ENCODE results near the gene MYL5.
"Not testable (repeated sequence)": the region's sequence is repeated elsewhere in the genome, so short reads cannot be mapped to it uniquely, and the experiment has no call there.

MYL5 gene

DNA sequence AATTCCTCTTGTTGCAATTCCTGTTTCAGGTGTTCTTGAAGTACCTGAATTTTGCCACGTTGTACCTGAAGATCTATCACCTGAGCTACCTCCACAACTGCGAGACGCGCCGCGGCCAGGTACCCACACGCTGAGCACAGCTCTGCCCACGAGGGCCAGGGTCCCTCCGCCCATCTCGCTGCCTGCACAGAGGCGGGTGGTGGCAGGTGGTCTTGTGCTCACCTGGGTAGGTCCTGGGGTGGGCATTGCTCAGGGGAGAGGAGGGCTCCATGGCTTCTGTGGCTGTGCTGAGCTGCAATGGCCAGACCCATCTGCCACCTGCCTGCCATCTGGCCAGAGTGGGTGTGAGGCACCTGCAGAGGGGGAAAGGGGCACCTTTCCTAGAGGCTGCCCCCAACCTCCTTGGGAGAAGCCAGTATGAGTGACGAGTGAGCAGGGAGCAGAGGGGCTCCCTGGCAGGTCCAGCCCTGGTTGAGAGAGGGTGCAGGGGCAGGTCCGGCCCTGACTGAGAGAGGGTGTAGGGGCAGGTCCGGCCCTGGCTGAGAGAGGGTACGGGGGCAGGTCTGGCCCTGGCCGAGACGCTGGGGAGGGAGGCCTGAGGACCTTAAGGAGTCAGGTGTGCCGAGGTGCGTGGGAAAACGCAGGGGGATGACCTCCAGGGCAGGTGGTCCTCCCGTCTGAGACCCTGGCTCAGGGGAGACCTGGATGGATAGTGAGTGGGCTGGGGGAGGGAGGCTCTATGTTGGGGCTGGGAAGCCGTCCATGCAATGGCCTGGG lies 38.3 kb upstream of the MYL5 start:
- DNase-seq (ENCODE audit: low spot score): no peak

DNA sequence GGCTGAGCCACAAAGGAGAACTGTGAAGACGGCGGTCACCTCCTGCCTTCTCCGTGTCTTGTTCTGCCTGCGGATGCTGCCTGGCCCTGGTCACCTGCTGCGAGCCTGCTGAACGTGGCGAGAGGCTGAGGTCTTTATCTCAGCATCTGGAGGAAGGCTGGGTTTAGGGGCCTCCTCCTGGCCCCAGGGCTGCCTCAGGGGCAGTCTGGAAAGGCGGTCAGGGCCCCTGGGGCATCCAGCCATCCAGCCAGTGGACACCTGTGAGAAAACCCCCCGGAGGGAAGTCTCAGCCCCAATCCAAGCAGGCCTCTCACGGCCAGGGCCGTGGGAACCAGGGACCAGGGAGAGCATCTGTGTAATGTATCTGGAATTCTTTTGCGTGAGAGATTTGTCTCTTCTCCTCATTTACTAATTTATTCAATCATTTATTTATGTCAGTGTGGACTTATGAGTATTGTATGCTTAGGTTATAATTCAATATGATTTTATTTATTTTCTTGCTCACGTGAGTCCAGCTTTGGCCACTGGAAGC lies 37.6 kb upstream of the MYL5 start:
- no peak for DNase-seq (ENCODE audit: low spot score)

DNA sequence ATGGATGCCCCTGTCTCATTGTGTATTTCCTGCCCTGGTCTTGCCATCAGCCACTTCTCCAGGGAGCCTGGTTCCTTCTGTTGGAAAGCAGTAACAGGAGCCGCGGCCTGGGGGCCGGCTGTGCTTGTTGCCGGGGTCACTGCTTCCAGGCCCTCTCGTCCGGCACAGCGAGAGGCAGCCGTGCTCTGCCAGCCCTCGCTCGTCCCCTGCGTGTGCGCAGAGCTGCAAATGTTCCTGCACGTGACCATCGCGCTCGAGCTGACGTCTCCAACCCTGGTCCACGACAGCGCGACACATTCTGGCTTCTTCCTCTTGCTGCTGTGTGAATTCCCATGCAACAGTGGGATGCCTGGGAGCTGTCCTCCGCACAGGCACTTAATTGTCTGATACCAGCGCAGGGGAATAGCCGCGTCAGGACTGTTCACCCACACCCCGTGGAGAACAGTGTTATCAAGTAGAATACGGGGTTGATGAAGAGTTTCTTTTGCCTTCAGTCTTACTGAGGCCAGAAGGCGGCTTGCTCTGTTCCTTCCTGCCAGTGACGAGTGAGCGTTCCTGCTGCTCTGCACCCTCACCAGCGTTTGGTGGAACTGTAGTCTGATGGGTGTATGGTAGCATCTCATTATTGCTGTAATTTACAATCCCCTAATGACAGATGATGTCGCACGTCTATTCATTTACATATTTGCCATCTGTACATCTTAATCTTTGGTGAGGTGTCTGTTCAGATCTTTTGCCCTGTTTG lies 36.6 kb upstream of the MYL5 start:
- DNase-seq (ENCODE audit: low spot score): no peak

DNA sequence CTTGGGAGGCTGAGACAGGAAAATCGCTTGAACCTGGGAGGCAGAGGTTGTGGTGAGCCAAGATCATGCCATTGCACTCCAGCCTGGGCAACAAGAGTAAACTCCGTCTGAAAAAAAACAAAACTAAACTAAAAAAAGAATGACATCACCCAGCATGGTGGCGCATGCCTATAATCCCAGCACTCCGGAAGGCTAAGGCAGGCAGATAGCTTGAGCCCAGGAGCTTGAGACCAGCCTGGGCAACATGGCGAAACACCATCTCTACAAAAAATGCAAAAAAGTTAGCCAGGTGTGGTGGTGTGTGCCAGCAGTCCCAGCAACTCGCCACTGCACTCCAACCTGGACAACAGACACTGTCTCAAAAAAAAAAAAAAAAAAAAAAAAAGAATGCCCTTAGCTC lies 32.0 kb upstream of the MYL5 start:
- not testable (repeated sequence) for DNase-seq (ENCODE audit: low spot score)

DNA sequence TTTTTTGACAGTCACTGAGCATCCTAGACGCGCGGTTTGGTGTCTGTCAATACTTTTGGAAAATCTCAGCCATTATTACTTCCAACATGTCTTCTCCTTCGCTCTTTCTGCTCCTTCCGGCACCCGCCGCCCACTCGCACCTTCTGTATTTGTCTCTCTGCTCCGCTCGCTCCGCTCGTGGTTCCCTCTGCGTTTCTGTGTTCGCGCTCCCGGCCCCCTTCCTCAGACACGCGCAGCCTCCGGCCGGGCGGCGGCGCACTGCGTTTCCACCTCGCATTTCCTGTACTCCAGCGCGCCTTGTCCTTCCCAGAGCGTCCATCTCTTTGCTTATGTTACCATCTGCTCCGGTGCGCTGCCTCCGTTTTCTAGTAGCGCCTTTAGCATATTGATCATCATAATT lies 27.9 kb upstream of the MYL5 start:
- no peak for DNase-seq (ENCODE audit: low spot score)

DNA sequence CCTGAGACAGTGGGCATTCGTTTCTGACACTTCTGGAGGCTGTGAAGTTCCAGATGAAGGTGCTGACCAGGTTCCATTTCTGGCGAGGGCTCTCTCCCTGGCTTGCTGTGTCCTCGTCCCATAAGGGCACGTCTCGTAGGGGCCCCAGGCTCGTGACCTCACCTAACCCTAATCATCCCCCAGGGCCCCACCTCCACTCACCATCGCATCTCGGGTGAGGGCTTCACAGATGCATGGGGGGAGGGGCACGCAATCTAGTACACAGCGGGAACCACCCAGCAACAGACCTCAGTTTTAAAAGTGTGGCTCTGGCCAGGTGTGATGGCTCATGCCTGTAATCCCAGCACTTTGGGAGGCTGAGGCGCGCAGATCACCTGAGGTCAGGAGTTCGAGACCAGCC lies 26.9 kb upstream of the MYL5 start:
- no peak for DNase-seq (ENCODE audit: low spot score)

DNA sequence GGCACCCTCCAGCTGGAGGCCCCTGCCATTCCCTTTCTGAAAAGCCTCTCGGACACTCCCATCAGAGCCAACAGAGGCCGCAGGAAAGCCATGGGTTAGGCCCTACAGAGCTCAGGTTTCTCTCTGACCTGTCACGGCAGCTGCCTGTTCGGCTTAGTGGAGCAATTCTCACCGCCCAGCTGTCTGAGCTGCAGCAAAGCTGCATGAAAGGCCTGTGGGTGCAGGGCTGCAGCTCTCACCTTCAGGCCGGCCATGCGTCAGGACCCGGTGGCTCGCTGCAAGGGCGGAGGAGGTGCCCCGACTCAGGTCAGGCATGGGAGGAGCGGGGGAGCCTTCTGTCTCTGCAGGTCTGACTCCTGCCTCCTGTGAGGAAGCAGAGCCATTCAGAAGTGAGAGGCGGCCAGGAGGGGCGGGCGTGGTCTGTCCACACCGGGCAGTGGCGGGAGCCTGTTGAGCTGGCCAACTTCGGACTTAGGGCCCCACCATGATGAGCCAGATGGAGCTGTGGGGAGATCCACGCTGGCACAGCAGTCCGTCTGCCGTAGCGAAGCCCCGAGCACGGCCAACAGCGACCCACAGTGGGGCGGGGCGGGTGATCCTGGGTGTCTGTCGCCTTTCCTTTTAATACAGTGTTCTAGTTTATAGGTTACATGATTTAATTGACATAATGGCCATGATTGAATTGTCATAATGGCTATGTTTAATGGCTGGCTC lies 25.6 kb upstream of the MYL5 start:
- DNase-seq (ENCODE audit: low spot score): no peak

DNA sequence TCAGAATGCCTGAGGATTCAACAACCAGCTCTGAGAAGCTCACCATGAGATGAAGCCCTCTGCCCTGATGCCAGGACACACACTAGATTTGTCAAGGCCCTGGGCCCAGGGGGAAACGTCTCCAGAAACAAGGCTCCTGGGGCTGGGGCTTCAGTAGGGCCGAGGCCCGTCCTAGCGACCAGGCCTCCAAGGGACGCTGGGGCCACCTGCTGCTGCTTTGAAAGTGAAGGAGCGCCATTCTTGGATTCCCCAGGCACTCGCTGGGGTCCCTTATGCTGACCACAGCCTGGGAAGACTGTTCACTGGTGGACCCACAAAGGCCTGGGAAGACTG lies 25.1 kb upstream of the MYL5 start:
- DNase-seq (ENCODE audit: low spot score): no peak

DNA sequence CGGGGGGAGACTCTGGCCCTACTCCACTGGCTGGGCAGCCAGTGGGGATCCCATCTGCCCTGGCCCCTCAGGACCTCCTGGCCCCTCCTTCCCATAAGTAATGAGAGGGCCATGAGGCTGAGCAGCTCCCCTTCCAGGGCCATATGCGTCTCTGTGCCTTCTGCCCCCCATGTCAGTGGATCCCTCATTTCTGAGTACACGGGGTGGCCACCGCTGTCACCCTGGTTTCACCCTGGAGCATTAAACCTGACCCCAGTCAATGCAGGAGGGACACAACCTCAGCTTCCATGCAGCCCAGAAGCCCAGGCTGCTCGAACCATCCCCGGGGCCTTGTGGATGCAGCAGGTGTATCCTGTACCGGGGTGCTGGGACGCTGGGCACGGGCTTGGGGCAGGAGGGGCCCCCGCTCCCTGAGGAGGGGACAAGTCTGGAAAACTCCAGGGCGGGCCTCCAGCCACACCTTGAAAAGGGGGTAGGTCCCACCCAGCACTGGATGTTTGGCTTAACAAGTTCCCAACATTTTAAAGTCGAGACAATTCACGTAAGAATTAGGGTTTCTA lies 24.5 kb upstream of the MYL5 start:
- no peak for DNase-seq (ENCODE audit: low spot score)

DNA sequence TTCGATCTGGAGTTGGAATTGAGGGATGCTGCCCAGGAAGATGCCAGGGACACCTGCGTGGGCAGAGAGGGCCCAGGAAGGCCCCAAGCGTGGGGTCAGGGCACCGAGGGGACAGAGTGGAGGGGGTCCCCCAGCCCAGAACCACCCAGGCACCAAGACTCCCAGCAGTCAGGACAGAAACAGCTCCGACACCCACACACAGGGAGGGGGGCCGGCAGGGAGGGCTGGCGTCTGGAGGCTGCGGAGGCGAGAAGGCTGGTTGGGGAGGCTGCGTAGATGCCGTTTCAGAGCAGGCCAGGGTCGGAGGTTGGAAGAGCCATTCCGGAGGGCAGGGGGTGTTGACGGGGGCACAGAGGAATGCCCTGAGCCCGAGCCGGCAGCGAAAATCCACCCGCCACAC lies 23.9 kb upstream of the MYL5 start:
- no peak for DNase-seq (ENCODE audit: low spot score)

DNA sequence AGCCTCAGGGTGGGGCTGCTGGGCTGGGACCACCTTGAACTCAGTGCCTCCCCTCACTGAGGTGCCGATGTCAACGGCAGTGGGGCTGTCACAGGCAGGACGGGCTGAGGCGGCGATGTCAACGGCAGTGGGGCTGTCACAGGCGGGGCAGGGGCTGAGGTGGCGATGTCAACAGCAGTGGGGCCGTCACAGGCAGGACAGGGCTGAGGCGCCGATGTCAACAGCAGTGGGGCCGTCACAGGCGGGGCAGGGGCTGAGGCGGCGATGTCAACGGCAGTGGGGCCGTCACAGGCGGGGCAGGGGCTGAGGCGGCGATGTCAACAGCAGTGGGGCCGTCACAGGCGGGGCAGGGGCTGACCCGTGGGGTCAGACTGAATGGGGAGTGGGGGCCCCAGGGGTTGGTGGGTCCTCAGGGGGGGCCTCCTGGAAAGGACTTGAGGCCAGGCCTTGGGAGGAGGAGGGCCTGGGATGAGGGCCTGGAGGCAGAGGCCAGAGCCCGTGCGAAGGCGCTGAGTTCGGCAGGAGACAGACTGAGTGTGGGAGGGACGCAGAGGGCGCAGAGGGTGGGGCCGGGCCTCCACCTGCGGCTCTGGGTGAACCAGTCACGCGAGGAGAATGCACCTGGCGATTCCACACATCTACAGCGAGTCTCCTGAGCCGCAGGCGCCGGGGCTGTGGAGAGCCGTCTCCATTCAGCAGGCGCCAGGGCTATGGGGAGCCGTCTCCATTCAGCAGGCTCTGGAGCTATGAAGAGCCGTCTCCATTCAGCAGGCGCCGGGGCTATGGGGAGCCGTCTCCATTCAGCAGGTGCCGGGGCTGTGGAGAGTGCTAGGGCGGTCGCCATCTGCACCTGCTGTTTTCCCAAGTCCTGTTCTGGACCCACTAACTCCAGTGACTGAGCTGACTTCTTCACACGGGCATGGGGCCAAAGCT lies 23.1 kb upstream of the MYL5 start:
- no peak for DNase-seq (ENCODE audit: low spot score)

DNA sequence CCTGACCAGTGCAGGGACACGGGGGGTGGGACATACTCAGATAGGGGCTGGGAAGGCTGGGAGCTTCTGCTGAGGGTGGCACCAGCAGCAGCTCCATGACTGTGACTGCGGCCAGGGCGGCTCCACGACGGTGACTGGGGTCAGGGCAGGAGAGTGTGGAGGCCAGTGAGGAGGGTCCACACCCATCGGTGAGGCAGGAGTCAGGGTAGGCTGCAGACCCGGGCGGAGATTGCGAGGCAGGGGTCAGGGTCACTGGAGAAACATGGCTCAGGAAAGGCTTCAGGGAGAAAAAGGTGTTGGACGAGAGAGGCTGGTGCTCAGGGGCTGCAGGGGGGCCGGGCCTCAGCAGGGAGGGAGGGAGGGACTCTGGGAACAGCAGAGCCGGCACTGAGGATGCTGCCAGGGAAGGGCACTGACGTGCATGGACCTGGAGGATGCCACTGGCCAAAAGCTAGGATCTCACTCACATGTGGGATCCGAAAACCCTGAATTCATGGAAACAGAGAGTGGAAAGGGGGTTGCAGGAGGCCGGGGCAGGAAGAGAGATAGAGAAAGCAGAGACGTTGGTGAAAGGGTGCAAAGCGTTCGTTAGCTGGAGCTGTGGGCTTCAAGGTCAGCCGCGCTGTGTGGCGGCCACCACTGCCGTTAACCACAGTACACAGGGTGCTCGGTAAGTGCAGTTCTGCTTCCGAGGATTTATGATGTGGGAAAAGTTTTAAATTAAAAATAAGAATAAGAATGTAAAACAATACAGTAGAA lies 22.3 kb upstream of the MYL5 start:
- no peak for DNase-seq (ENCODE audit: low spot score)

DNA sequence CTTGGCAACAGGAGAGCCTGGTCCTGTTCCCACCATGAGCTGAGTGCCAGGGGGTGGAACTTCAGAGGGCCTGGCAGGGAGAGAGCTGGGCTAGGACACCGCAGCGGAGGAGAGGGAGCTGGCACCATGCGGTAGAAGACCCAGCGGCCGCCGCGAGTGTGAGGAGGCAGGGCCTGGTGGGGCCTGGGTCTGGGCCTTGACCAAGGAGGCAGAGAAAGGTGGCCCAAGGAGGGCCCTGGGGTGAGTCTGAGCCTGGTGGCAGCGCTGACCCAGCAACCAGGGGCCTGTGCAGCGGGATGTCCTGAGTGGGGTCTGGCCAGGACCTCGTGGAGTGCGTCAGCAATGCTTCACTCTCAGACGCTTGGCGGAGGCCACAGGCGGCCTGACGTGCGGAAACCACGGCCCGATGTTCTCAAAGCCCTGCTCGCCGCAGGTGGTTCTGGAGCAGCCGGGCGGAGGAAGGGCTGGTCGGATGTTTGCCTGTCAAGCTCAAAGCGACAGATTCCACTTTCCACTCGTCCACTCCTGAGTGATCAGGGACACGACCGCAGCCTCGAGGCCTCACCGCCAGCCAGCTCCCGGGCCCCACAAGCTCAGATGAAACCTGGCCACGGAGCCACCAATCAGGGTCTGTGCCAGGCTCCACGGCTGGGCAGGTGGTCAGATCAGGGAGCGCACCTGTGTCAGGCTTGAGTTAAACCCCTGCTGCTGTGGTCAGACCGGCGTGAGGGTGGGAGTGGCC lies 21.1 kb upstream of the MYL5 start:
- DNase-seq (ENCODE audit: low spot score): no peak

DNA sequence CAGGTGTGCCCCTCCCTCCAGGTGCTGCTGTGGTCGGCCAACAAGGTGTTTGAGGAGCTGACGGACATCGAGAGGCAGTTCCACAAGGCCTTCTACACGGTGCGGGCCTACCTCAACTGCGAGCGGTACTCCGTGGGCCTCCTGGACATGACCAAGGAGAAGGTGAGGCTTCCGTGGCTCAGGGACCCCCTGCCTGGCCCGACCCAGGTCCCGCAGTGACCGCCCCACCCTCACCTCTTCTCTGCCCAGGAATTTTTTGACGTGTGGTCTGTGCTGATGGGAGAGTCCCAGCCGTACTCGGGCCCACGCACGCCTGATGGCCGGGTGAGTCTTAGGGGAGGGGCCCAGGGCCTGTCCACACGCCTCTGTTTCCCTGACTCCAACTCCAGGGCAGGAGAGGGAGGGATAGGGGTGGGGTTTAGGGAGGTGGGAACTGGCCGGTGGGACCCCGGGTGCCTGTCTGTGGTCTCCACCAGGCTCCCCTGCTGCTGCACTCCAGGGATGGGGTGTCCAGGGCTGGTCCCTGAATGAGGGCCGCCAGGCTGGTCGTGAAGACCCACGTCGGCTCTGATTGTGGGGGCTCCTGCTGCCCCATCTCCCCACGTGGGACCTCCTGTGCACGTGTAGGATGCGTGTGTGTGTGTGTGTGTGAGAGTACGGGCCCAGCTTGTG lies 20.4 kb upstream of the MYL5 start:
- DNase-seq (ENCODE audit: low spot score): no peak

DNA sequence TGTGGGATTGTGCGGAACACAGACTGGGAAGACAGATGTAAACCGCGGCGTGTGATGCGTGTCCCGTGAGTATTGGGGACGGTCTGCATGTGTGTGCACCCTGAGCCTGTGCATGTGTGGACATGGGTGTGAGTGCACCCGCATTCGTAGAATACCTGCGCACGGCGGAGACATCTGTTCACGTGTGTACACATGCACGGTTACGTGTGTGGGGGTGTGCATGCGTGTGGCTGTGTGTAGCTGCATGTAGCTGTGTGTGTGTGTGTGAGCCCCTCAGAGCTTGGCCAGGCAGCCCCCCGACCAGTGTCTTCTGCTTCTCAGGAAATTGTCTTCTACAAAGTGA lies 19.9 kb upstream of the MYL5 start:
- DNase-seq (ENCODE audit: low spot score): no peak

DNA sequence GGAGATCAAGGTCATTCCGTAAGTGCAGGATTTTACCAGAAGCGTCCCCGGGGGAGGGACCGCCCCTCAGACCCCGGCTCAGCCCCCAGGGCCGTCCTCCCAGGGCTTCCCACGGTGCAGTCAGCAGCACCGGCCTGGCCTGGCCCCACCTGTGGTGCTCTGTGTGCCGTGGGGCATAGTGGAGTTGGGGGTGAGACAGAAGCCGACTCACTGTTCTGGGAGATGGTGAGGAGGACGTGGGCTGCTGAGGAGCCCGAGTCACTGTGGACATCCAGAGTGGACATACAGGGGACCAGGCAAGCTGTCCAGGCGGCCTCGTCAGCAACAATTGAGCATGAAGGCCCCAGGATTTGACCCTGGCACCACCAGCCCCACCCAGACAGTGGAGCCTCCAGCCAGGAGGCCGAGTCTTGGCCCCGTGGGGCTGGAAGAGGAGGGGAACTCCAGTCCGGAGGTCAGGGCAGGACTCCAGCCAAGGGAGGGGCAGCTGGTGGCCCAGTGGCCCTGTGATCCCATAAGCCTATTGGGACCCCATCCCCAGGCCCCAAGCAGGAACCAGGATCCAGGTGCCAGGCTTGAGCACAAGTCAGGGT lies 19.4 kb upstream of the MYL5 start:
- DNase-seq (ENCODE audit: low spot score): no peak

DNA sequence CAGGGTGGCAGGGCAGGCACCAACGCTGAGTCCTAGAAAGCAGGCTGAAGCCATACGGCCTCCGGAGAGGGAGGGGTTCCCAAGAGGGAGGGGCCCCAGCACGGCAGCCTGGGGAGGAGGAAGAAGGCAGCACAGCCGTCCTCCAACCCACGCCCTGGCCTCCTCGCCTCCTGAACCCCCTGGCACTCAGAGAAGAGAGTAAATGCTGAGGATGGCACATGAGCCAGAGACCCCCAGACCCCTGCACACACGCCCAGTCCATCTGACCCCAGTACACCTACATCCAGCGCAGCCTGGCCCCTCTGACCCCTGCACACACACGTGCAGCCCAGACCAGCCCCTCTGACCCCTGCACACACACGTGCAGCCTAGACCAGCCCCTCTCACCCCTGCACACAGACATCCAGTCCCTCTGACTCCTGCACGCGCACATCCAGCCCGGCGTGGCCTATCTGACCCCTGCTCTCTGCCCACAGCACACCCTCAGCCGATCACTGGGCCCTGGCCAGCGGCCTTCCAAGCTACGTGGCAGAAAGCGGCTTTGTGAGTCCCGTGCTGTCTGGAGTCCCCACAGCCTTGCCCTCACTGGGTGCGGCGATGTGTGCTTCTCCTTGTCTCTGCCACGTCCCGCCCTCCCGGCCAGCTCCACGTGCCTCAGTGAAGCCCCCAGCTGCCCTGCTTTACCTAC lies 18.7 kb upstream of the MYL5 start:
- no peak for DNase-seq (ENCODE audit: low spot score)
